Measurements from ENCODE around the gene PIKFYVE. TPM values are rescaled to one million over a fixed set of nuclear protein-coding genes. Genes with fewer than 3 reads are reported as not detected.

Gene PIKFYVE
- total and polyA plus RNA-seq, 2 of the 8 experiments (the other 6 are each of a cell fraction or from before 2014, with no cell fraction given), result 8.8 to 33.5 TPM

DNA sequence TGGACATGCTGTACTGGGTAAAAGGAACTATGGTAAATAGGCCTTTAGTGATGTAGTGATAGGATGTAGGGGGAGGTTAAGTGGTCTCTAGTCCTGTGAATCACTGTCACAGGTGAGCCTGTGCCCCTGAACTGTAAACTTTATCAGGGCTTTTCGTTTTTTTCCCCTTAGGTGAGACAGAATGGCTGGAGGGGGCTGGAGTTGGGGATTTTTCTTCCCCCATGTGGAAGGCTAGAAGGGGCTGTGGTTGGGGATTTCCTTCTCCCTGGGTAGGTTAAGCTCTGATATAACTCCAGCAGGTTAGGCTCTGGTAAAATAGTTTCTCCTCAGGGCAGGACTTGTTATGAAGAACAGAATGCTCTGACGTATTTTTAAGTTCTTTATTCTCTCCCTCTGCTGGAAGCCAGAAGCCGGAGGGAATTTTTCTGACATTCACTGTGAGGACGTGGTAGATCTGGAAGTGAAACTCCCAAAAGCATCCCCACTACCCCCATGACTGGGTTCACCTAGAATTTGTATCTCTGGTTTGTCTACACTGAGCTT is 28.5 kb downstream of the PIKFYVE start:
- no peak overlapping the region for H2AK5ac ChIP-seq (ENCODE audit: low read depth, low read length)
- H4K5ac ChIP-seq (ENCODE audit: insufficient read length, low read depth, low read length), result no peak overlapping the region
- no peak overlapping the region for H3K56ac ChIP-seq (replicated peaks; ENCODE audit: insufficient read length, low read depth, low read length)
- H3K27ac ChIP-seq (ENCODE audit: low read depth, low read length), result no peak overlapping the region
- POLR2A ChIA-PET (ENCODE audit: partially characterized antibody), result no interaction called here
- peaks cover 2 to 25% (median 14%) of the 10 kb centered on the region in 4 experiments; a peak in 7 of 8 replicates for H3K36me3 ChIP-seq (ENCODE audit: control insufficient read depth in 2 of 4, insufficient read depth in 4 of 4, low read length in 3 of 4)
- H3K27me3 ChIP-seq (replicated peaks in 1 of 4; ENCODE audit: control insufficient read depth in 3 of 4, extremely low read depth in 1 of 4, insufficient read depth in 3 of 4, low read length in 3 of 4), result no peaks in the 10 kb centered on the region
- no peak overlapping the region for H2BK5ac ChIP-seq (ENCODE audit: low read depth, low read length)
- no peak overlapping the region for H4K8ac ChIP-seq (ENCODE audit: extremely low read depth, insufficient read depth, low read length)
- H4K91ac ChIP-seq (replicated peaks; ENCODE audit: insufficient read length, low read length), result no peak overlapping the region
- no peak overlapping the region for H3K23ac ChIP-seq (ENCODE audit: insufficient read length)
- H3K18ac ChIP-seq (ENCODE audit: extremely low read depth, low read length), result no peak overlapping the region
- CTCF ChIA-PET (ENCODE audit: partially characterized antibody), result no interaction called here
- no peak overlapping the region for H2BK15ac ChIP-seq (ENCODE audit: low read length)
- no peak overlapping the region for H3K14ac ChIP-seq (ENCODE audit: insufficient read length)
- no peaks in the 10 kb centered on the region for H3K79me1 ChIP-seq (ENCODE audit: low read depth, low read length)
- H2BK12ac ChIP-seq (ENCODE audit: low read depth, low read length), result no peak overlapping the region
- H3K4me2 ChIP-seq (ENCODE audit: insufficient read depth in 1 of 2, low read depth in 2 of 2, low read length in 2 of 2), result no peak overlapping the region
- H3K23me2 ChIP-seq (ENCODE audit: low read depth, low read length), result no peaks in the 10 kb centered on the region
- no peak overlapping the region for H2BK20ac ChIP-seq (ENCODE audit: low read length)
- H3K79me2 ChIP-seq (ENCODE audit: control insufficient read depth in 1 of 2, insufficient read depth in 2 of 2, low read length in 2 of 2), result peaks cover 0 to 20% of the 10 kb centered on the region in 2 experiments; a peak in 2 of 4 replicates
- TF ChIP-seq SAP30 (IDR thresholded peaks at IDR 0.05; ENCODE audit: insufficient read depth, insufficient replicate concordance, low read length) (no peak), SRF (IDR thresholded peaks at IDR 0.05; ENCODE audit: low read depth, low read length) (no peak), POU5F1 (IDR thresholded peaks at IDR 0.05; ENCODE audit: low read depth, low read length) (no peak), BRCA1 (IDR thresholded peaks at IDR 0.05; ENCODE audit: low read depth, low read length) (no peak), KDM5A (IDR thresholded peaks at IDR 0.05; ENCODE audit: low read length) (no peak), SIX5 (IDR thresholded peaks at IDR 0.05; ENCODE audit: low read depth, low read length) (no peak), CHD1 (IDR thresholded peaks at IDR 0.05; ENCODE audit: low read depth, low read length) (no peak)
- TF ChIP-seq, protein P1, sequence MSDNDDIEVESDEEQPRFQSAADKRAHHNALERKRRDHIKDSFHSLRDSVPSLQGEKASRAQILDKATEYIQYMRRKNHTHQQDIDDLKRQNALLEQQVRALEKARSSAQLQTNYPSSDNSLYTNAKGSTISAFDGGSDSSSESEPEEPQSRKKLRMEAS (IDR thresholded peaks at IDR 0.05), result no peak
- H3K4me3 ChIP-seq (ENCODE audit: extremely low read depth in 1 of 4, insufficient read depth in 2 of 4, low read depth in 3 of 4, low read length in 4 of 4), result no peak overlapping the region
- no peaks in the 10 kb centered on the region; a peak in 1 of 4 replicates for H3K9me3 ChIP-seq (ENCODE audit: insufficient read depth in 2 of 2, low read depth in 1 of 2, low read length in 1 of 2)
- H2AFZ ChIP-seq (ENCODE audit: low read length), result no peak overlapping the region
- FAIRE-seq, result no peak
- no peak for DNase-seq (ENCODE audit: low read depth in 1 of 2, low spot score in 2 of 2)
- no peak overlapping the region for H3K9ac ChIP-seq (replicated peaks in 1 of 4; ENCODE audit: extremely low read depth in 1 of 4, low read depth in 3 of 4, low read length in 3 of 4)
- H4K20me1 ChIP-seq (replicated peaks in 1 of 2; ENCODE audit: control insufficient read depth in 1 of 2, insufficient read depth in 2 of 2, low read length in 2 of 2), result no peaks in the 10 kb centered on the region
- H3K4me1 ChIP-seq (replicated peaks in 1 of 4; ENCODE audit: control insufficient read depth in 3 of 4, insufficient read depth in 4 of 4, low read length in 3 of 4), result no peaks in the 10 kb centered on the region
- H3K4ac ChIP-seq (replicated peaks; ENCODE audit: insufficient read length, low read depth, low read length), result no peak overlapping the region
- no peak overlapping the region for H2BK120ac ChIP-seq (replicated peaks; ENCODE audit: low read depth, low read length)
- WGBS, 2 experiments (ENCODE audit: extremely low coverage in 1 of 2, insufficient coverage in 1 of 2, insufficient read length in 1 of 2, insufficient replicate concordance in 2 of 2, low coverage in 1 of 2, low lambda C conversion rate in 2 of 2, missing lambda C conversion rate in 1 of 2), result 73% methylated on average over 4 of the region's 4 CpGs; no CpG with 5 or more reads in 1 of the 2 experiments
